Rectal smooth muscle tissue (tissue), 1 donor: ENCODE measurements around the gene ADIPOR1.
A peak's percentile ranks its signal among the peaks of the same experiment; 100 is the strongest.

ENCODE experiments used
- H3K27ac ChIP-seq: one replicate; pipeline ENCODE4 v1.7.0; 2013; ENCODE audit warnings: low read depth, low read length, inconsistent platforms
- H3K27me3 ChIP-seq: one replicate; pipeline ENCODE4 v1.7.0; 2013; ENCODE audit warnings: low read length; ENCODE audit not compliant: control insufficient read depth, insufficient read depth
- H3K36me3 ChIP-seq: one replicate; pipeline ENCODE4 v1.7.0; 2013; ENCODE audit warnings: low read length; ENCODE audit not compliant: control insufficient read depth, insufficient read depth
- H3K4me1 ChIP-seq: one replicate; pipeline ENCODE4 v1.7.0; 2013; ENCODE audit warnings: low read length; ENCODE audit not compliant: control insufficient read depth, insufficient read depth
- H3K4me3 ChIP-seq: one replicate; pipeline ENCODE4 v1.7.0; 2013; ENCODE audit warnings: low read length
- H3K9ac ChIP-seq: one replicate; pipeline ENCODE4 v1.7.0; 2013; ENCODE audit warnings: low read length

The ADIPOR1 gene

DNA sequence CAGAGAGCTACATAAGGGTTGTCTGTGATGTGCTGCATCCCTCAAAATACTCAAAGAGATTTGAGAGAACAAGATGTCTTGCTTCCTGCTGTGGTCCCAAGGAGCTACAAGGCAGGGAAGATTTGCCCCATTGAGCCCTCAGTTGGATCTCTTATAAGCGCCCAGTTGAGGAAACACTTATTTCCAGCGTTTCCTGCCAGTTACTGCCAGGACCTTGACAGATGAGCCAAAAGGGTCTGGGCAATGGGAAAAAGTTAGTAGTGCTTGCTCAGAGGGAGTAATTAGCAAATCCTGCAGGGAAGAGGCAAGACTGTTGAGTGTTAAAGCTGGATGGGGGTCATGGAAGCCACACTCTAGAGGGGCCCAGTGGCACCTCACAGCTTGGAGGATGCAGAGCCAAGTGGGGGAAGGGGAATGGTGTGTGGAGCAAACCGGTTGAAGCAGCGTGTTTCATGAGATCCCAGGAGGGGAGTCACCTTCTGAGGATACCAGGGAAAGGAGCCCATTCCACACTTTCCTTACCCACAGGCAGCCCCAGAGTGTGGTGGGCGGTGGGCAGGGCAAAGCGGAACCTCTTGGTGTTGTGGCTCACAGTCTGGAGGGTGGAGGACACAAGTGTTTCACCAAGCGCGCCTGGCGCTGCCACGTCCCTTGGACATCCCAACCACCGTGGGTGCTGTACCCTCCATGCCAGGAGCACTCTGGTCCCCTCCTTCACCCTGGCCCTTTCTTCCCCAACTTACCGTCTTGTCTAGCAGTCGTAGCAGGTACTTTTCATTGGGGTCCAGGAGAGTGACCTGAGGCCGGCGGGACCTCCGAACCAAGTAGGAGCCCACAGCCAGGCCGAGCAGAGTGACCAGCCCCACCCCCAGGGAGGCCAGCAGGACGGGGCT lies 8.1 kb upstream of the ADIPOR1 start:
- Histone ChIP-seq H3K27me3 (no peaks in the 10 kb centered on the region), H3K4me1 (peaks cover 6% of the 10 kb centered on the region), H3K36me3 (peaks cover 11% of the 10 kb centered on the region), H3K4me3 (peak overlapping the region; percentile 95), H3K9ac (peak overlapping the region; percentile 59), H3K27ac (peak overlapping the region; percentile 82)

DNA sequence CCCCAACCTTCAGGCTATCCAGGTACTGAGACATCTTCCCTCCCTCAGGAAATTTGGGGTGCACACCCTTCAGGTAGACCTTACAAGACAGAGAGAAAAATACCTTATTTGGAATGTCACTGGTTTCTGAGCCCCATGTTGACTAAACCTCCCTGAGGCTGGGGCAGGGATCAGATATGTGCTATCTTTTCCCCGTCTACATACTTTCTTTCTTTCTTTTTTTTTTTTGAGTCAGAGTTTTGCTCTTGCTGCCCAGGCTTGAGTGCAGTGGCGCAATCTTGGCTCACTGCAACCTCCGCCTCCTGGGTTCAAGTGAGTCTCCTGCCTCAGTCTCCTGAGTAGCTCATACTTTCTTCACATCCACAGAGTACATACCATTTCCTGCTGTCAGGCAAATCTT lies 7.3 kb upstream of the ADIPOR1 start:
- no peak overlapping the region for H3K27ac ChIP-seq
- H3K36me3 ChIP-seq, result peaks cover 11% of the 10 kb centered on the region
- no peak overlapping the region for H3K4me3 ChIP-seq
- no peaks in the 10 kb centered on the region for H3K27me3 ChIP-seq
- H3K9ac ChIP-seq, result no peak overlapping the region
- peaks cover 6% of the 10 kb centered on the region for H3K4me1 ChIP-seq

DNA sequence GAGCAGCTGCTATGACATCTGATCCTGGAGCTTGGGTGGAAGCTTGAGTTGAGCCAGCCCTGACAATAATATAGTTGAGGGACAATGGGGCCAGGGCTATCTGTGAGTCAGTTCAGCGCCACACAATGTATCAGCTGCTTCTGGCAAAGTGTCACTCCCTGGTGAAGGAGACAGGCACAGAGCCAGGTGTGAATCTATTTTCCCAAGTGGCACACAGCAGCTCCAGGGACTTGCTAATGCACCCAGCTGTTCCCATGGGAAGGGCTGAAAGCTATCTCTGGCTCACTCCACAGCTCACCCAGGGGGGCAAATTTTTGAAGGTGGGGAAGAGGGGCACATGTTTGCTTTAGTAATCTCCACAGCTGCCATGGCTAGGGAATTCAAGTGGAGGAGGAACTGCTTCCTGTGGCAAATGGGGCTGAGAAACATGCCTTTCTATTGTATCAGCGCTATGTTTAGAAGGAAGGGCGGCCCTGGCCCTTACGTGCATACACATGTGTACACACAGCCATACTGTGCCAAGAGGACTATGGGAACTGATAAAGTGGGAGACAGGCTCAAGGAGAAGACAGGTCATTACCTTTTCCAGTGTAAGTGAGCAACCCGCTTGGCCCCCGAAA lies 6.8 kb upstream of the ADIPOR1 start:
- Histone ChIP-seq H3K4me3 (no peak overlapping the region), H3K27me3 (no peaks in the 10 kb centered on the region), H3K4me1 (peaks cover 6% of the 10 kb centered on the region), H3K36me3 (peaks cover 11% of the 10 kb centered on the region), H3K9ac (no peak overlapping the region), H3K27ac (no peak overlapping the region)

DNA sequence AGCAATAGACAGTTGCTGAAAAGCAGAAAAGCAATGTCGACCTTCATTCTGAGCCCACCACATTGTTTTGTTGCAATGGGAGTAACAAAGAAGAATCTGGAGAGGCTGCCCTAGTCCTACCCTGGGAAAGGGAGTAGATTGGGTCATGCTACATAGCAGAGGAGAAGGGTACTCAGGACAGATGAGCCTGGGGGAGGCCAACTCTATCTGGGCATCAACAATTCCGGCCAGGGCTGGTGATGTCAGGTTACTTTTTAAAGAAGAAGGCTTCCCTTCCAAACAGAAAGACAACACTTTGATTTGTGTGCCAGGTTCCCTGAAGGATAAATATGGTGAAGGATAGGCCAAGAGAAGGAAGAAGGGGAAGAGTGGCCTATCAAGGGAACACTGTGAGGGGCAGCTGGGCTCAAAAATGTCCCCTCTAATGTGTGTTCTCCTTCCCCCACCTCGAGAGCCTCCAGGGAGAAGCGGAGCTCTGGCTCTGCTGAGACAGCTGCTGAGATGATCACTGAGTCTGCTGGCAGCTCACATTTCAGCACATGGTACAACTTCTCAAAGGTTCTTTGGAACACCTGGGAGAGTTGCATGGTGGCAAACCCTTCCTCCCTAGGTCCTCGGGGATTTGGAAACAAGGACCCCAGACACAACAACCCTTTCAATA lies 3.2 kb upstream of the ADIPOR1 start:
- Histone ChIP-seq H3K4me3 (no peak overlapping the region), H3K27me3 (no peaks in the 10 kb centered on the region), H3K27ac (no peak overlapping the region), H3K4me1 (peaks cover 6% of the 10 kb centered on the region), H3K9ac (no peak overlapping the region), H3K36me3 (peaks cover 11% of the 10 kb centered on the region)

DNA sequence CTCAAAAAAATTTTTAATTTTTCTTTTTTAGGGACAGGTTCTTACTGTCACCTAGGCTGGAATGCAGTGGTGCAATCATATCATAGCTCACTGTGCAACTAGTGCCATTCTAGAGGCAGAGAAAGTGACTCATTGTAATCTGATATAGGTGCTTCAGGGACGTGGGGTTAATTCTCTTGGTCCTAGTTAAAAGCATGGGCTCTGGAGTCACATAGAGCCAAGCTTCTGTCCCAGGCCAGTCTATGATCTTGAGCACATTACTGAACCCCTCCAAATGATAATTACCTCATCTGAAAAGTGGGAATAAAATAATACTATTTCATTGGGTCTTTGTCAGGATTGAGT lies 1.1 kb upstream of the ADIPOR1 start:
- Histone ChIP-seq H3K27me3 (no peaks in the 10 kb centered on the region), H3K36me3 (peaks cover 11% of the 10 kb centered on the region), H3K4me1 (peaks cover 5% of the 10 kb centered on the region), H3K4me3 (no peak overlapping the region), H3K9ac (no peak overlapping the region), H3K27ac (no peak overlapping the region)

DNA sequence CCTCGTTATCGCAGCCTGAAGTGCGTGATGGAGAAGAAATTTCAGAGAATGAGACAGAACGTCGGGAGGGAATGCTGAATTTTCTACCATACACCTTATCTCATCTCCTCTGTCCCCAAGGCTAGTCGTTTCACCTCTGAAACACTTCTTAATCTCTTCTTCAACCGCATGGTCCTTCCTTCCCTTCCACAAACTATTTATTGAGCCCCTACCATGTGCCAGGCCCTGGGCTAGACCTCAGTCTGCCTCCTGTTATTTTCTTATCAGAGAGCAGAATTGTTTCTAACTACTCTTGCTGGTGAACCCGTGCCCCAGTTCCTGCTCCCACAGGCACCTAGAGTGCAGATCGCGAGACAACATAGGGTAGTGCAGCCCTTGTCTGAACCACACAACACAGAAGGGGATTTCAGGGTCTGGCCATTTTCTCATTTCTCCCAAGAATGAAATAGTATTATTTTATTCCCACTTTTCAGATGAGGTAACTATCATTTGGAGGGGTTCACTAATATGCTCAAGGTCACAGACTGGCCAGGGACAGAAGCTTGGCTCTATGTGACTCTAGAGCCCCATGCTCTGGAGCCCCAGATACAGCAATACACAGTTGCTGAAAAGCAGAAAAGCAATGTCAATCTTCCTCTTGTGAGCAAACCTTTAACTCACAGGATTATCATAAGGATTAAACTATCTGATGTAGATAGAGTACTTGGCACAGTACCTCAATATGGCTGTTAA lies 598 bp upstream of the ADIPOR1 start:
- peaks cover 11% of the 10 kb centered on the region for H3K36me3 ChIP-seq
- peak overlapping the region; percentile 35 for H3K9ac ChIP-seq
- H3K4me1 ChIP-seq, result peaks cover 5% of the 10 kb centered on the region
- peak overlapping the region; percentile 46 for H3K27ac ChIP-seq
- no peaks in the 10 kb centered on the region for H3K27me3 ChIP-seq
- H3K4me3 ChIP-seq, result peak overlapping the region; percentile 77

DNA sequence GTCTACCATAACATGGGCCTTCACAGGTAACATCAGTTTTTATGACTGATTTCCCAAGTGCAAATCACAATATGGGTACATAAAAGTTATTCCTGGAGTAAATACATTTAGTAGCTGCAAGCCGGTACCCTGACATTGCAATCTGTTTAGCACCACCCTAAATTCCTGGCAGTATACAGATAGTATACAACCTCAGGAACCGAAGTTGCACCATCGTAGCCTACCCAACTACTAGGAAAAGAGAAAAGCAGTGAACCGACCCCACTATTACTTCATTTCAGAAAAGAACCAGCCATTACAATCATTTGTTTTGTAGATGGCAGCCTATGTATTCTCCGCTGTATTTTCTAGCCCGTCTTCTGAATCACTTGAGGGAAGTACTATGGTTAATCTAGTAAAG lies 1.1 kb downstream of the ADIPOR1 start:
- Histone ChIP-seq H3K27me3 (no peaks in the 10 kb centered on the region), H3K27ac (no peak overlapping the region), H3K4me3 (peak overlapping the region; percentile 93), H3K4me1 (peaks cover 5% of the 10 kb centered on the region), H3K9ac (no peak overlapping the region), H3K36me3 (peaks cover under 1% of the 10 kb centered on the region)

DNA sequence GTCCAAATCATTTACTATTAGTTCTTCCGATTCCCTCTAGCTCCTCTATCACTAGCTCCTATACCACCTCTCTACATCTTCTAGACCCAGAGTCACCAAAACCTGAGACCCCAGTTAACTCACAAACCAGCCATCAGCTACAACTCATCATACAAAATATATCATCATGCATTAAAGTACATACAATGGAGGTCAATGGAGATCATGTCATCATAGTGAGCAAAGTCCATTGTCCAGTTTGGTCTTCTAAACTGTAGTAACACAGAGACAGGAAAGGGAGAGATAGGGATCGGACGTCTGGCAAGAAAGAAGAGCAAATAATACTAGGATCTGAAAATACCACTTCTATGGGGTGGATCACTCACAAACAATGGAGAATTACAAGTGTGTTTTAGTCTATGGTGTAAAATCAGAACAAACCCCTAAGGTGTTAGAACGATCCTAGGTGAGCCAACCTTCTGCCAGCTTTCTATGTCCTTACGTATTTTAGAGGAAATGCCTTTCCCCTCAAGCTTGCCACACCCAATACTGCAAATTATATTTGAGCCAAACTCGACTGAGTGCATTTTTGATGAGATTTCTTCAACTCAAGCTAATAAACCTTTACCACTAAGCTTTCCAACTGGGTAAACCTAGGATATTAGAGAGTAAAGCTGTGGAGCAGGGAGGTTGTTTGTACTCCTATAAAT lies 3.9 kb downstream of the ADIPOR1 start:
- H3K4me1 ChIP-seq, result peaks cover 5% of the 10 kb centered on the region
- no peak overlapping the region for H3K4me3 ChIP-seq

DNA sequence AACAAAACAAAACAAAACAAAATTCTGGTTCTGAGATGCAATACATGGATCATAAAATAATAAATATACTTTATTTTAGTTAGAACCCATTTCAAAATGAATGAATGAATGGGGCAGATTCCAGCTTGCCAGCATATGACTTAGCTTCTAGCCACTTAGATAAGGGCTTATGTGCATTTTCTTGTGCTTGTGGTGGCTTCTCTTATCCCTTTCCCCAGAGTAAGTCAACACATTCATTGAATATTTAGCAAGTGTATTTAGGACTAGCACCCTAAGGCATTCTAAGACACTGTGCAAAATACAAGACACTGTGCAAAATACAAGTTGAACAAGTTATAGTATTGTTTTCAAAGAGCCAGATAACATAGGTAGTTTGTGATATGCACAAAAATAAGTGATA lies 4.7 kb downstream of the ADIPOR1 start:
- Histone ChIP-seq H3K4me3 (no peak overlapping the region), H3K36me3 (peaks cover 4% of the 10 kb centered on the region), H3K27me3 (no peaks in the 10 kb centered on the region), H3K27ac (no peak overlapping the region), H3K4me1 (peaks cover 5% of the 10 kb centered on the region), H3K9ac (no peak overlapping the region)

More for the DNA sequence above, 3.9 kb downstream of the ADIPOR1 start:
- no peaks in the 10 kb centered on the region for H3K27me3 ChIP-seq
- no peak overlapping the region for H3K9ac ChIP-seq
- no peak overlapping the region for H3K27ac ChIP-seq
- H3K36me3 ChIP-seq, result peaks cover 4% of the 10 kb centered on the region

DNA sequence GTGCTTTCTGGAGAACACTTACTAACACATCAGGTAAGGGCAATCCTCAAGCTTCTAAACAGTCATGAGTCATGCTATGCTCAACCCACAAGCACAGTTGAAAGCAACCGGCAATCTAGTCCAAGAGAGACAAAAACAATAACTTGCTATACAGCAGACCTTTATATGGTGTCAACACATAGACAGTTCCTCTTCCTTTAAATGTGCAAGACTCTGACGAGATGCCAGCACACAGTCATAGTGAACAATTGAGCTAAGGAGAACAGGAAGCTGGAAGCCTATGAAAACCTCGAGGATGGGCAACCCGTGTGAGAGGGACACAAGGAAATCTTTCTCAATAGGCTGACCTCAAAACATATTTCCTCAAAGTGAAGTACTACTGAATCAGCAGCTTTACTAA lies 5.3 kb downstream of the ADIPOR1 start:
- H3K27ac ChIP-seq, result no peak overlapping the region
- H3K4me1 ChIP-seq, result peaks cover 5% of the 10 kb centered on the region
- no peaks in the 10 kb centered on the region for H3K27me3 ChIP-seq
- H3K4me3 ChIP-seq, result no peak overlapping the region
- H3K9ac ChIP-seq, result no peak overlapping the region
- H3K36me3 ChIP-seq, result peaks cover 10% of the 10 kb centered on the region

DNA sequence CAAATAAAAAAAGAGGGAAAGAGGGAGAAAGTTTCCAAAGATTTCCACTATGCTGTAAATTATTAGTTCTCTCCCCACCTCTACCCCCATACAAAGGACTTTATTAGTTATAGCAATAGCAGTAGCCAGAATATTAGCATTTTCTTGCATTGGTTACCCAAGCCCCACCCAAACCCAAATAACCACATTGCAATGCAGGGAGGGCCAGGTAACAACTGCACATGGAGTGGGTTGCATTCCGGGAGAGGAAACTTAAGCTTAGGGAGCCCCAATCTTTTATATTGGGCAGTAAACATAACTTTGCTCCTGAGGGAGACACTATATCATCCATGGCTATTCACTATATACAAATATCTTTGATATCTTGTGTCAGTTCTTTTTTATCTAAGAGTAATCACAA lies 6.0 kb downstream of the ADIPOR1 start:
- Histone ChIP-seq H3K27me3 (no peaks in the 10 kb centered on the region), H3K9ac (no peak overlapping the region), H3K4me3 (no peak overlapping the region), H3K36me3 (peaks cover 12% of the 10 kb centered on the region), H3K27ac (no peak overlapping the region), H3K4me1 (peaks cover 2% of the 10 kb centered on the region)

DNA sequence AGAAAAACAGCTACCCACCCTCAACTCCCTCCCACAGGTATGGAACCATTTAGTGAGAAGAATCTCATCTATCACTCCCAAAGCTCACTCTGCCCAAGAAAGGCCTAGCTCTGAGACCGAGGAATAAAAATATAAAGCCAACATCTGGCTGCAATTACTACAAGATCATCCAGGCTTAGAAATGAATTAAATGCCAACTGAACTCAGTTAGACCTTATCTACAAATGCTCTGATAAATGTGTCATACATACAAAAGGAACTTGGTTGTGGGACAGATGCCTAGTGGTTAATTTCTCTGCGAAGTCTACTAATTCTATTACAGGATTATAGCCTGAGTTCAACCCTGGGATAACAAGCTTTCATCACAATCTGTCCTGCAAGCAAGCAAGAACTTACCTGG lies 6.7 kb downstream of the ADIPOR1 start:
- H3K27ac ChIP-seq, result no peak overlapping the region
- no peaks in the 10 kb centered on the region for H3K4me1 ChIP-seq
- no peak overlapping the region for H3K4me3 ChIP-seq
- no peak overlapping the region for H3K9ac ChIP-seq
- H3K36me3 ChIP-seq, result peaks cover 13% of the 10 kb centered on the region
- H3K27me3 ChIP-seq, result no peaks in the 10 kb centered on the region
